Measurements from ENCODE around the gene KCNQ4. TPM values are rescaled to one million over a fixed set of nuclear protein-coding genes. Genes with fewer than 3 reads are reported as not detected.

KCNQ4 gene
- total RNA-seq, 1 donor from 2014 or later, result not detected

DNA sequence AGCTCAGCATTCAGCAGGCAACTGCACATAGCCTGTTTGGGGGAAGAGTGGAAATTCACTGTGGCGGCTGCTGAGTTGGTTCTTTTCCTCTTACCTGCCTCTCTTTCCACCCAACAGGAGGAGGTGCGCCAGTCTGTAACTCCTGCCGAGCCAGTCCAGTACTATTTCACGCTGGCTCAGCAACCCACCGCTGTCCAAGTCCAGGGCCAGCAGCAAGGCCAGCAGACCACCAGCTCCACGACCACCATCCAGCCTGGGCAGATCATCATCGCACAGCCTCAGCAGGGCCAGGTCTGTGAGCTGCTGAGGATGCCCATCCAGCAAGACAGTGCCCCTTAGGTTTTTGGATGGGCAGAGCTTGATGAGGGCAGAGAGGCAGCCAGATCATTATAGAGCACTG, 25.6 kb upstream of the KCNQ4 start:
- H3K9ac ChIP-seq, result no peak overlapping the region
- no peak for TF ChIP-seq EZH2phosphoT487 (IDR thresholded peaks at IDR 0.05)
- TF ChIP-seq EZH2 (IDR thresholded peaks at IDR 0.05), result no peak
- TF ChIP-seq, protein P1, sequence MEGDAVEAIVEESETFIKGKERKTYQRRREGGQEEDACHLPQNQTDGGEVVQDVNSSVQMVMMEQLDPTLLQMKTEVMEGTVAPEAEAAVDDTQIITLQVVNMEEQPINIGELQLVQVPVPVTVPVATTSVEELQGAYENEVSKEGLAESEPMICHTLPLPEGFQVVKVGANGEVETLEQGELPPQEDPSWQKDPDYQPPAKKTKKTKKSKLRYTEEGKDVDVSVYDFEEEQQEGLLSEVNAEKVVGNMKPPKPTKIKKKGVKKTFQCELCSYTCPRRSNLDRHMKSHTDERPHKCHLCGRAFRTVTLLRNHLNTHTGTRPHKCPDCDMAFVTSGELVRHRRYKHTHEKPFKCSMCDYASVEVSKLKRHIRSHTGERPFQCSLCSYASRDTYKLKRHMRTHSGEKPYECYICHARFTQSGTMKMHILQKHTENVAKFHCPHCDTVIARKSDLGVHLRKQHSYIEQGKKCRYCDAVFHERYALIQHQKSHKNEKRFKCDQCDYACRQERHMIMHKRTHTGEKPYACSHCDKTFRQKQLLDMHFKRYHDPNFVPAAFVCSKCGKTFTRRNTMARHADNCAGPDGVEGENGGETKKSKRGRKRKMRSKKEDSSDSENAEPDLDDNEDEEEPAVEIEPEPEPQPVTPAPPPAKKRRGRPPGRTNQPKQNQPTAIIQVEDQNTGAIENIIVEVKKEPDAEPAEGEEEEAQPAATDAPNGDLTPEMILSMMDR (IDR thresholded peaks at IDR 0.05), result no peak
- H3K36me3 Mint-ChIP-seq, result peaks cover 33% of the 10 kb centered on the region
- H3K4me3 ChIP-seq, result no peak overlapping the region
- no peak overlapping the region for H3K4me2 ChIP-seq
- no peaks in the 10 kb centered on the region for H3F3A ChIP-seq (ENCODE audit: low read depth)
- H4K20me1 ChIP-seq (ENCODE audit: low read depth), result peaks cover 16% of the 10 kb centered on the region
- no peaks in the 10 kb centered on the region for H3K9me3 ChIP-seq (ENCODE audit: low read depth)
- H3K27me3 ChIP-seq, result no peaks in the 10 kb centered on the region
- no peak for DNase-seq (ENCODE audit: low spot score)
- no peak overlapping the region for H3K4me3 Mint-ChIP-seq
- H3K9me3 Mint-ChIP-seq, result no peaks in the 10 kb centered on the region
- H3K27ac ChIP-seq, result no peak overlapping the region
- no peaks in the 10 kb centered on the region for H3K36me3 ChIP-seq
- H3K4me1 Mint-ChIP-seq, result no peaks in the 10 kb centered on the region
- H3K79me2 ChIP-seq (ENCODE audit: low read depth), result no peaks in the 10 kb centered on the region
- H3K27ac Mint-ChIP-seq, result no peak overlapping the region
- H3K4me1 ChIP-seq, result no peaks in the 10 kb centered on the region
- no peaks in the 10 kb centered on the region for H3K27me3 Mint-ChIP-seq (ENCODE audit: insufficient read depth, low read depth)
- H2AFZ ChIP-seq (replicated peaks), result no peak overlapping the region

DNA sequence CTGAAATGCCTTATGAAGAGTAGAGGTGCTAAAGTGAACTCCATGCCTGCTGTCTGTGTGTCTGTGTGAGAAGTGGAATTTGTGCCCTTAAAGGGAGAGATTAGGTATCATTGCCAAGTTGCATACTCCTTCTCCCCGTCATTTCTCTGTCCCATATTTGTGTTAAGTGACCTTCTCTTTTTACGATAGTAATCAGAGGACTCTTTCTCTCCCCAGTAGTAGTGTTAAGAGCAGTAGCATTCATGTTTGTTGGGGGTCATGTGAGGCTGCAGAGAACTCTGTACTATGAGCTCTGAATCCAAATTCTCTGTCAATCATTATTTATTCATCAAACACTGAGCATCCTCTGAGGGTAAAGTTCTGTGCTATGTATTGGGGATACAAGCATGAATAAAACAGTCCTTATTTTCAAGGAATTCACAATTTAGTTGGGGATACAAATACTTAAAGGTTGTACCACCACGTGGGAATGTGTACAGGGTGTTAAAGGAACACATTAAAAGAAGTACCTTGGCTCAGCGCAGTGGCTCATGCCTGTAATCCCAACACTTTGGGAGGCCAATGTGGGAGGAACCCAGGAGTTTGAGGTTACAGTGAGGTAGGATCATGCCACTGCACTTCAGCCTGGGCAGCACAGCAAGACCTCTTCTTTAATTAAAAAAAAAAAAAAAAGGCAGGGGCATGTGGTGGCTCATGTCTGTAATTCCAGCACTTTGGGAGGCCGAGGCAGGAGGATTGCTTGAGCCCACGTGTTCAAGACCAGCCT, 24.8 kb upstream of the KCNQ4 start:
- Histone ChIP-seq H3K27me3 (no peaks in the 10 kb centered on the region), H2AFZ (replicated peaks) (no peak overlapping the region), H3K36me3 (no peaks in the 10 kb centered on the region), H3K9ac (no peak overlapping the region), H3K79me2 (ENCODE audit: low read depth) (no peaks in the 10 kb centered on the region), H3K4me2 (no peak overlapping the region), H3F3A (ENCODE audit: low read depth) (no peaks in the 10 kb centered on the region), H3K4me1 (no peaks in the 10 kb centered on the region), H4K20me1 (ENCODE audit: low read depth) (peaks cover 16% of the 10 kb centered on the region), H3K9me3 (ENCODE audit: low read depth) (no peaks in the 10 kb centered on the region), H3K4me3 (no peak overlapping the region), H3K27ac (no peak overlapping the region)
- H3K27ac Mint-ChIP-seq, result no peak overlapping the region
- DNase-seq (ENCODE audit: low spot score), result no peak
- TF ChIP-seq EZH2phosphoT487 (IDR thresholded peaks at IDR 0.05), result no peak
- TF ChIP-seq, protein P1 (IDR thresholded peaks at IDR 0.05), result no peak
- TF ChIP-seq EZH2 (IDR thresholded peaks at IDR 0.05), result no peak
- H3K9me3 Mint-ChIP-seq, result no peaks in the 10 kb centered on the region
- H3K27me3 Mint-ChIP-seq (ENCODE audit: insufficient read depth, low read depth), result no peaks in the 10 kb centered on the region
- no peaks in the 10 kb centered on the region for H3K4me1 Mint-ChIP-seq
- peaks cover 29% of the 10 kb centered on the region for H3K36me3 Mint-ChIP-seq
- no peak overlapping the region for H3K4me3 Mint-ChIP-seq

DNA sequence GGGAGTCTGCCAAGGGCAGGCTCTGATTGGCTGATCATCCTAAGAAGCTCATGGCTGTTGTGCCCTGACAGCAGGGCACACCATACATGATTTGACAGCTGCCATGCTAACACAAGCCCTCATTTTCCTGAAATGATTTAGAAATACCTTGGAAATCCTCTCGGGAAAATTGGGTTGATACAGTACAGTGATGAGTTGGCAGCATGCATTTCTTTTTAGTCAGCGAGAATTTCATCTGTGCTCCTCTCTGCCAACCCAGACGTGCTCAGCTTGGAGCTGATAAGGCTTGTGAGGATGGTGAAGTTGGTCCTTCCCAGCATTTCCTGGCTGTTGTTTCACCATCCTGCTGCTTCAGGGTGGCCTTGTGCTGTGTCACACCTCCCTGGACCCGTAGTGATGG, 22.6 kb upstream of the KCNQ4 start:
- Mint-ChIP-seq H3K36me3 (peaks cover 30% of the 10 kb centered on the region), H3K4me1 (peaks cover 5% of the 10 kb centered on the region)
- H3K27ac ChIP-seq, result no peak overlapping the region

More for the DNA sequence above, 22.6 kb upstream of the KCNQ4 start:
- Histone ChIP-seq H3K79me2 (ENCODE audit: low read depth) (no peaks in the 10 kb centered on the region), H3K36me3 (no peaks in the 10 kb centered on the region), H4K20me1 (ENCODE audit: low read depth) (peaks cover 6% of the 10 kb centered on the region), H3K4me2 (no peak overlapping the region), H2AFZ (replicated peaks) (no peak overlapping the region), H3K9ac (no peak overlapping the region), H3F3A (ENCODE audit: low read depth) (no peaks in the 10 kb centered on the region), H3K27me3 (no peaks in the 10 kb centered on the region), H3K4me3 (no peak overlapping the region), H3K4me1 (no peaks in the 10 kb centered on the region), H3K9me3 (ENCODE audit: low read depth) (no peaks in the 10 kb centered on the region)
- Mint-ChIP-seq H3K4me3 (no peak overlapping the region), H3K27me3 (ENCODE audit: insufficient read depth, low read depth) (peaks cover 3% of the 10 kb centered on the region), H3K9me3 (no peaks in the 10 kb centered on the region), H3K27ac (no peak overlapping the region)
- no peak for TF ChIP-seq EZH2phosphoT487 (IDR thresholded peaks at IDR 0.05)
- no peak for TF ChIP-seq EZH2 (IDR thresholded peaks at IDR 0.05)
- TF ChIP-seq, protein P1 (IDR thresholded peaks at IDR 0.05), result no peak
- no peak for DNase-seq (ENCODE audit: low spot score)

All from neural progenitor cell (in vitro differentiated cells).